Measurements from ENCODE around the gene OR7C2. TPM values are rescaled to one million over a fixed set of nuclear protein-coding genes. Genes with fewer than 3 reads are reported as not detected.

The OR7C2 gene
- total RNA-seq, 1 experiment from 2014 or later, result not detected

GRCh38 chr19:14901675-14902260 lies 39.5 kb upstream of the OR7C2 start:
- Mint-ChIP-seq H3K27me3 (ENCODE audit: low read depth) (no peaks in the 10 kb centered on the region), H3K27ac (no peak overlapping the region), H3K36me3 (ENCODE audit: insufficient read depth in 1 of 3, low read depth in 3 of 3) (peaks cover 0 to 25% (median 0%) of the 10 kb centered on the region in 3 experiments; a peak in 2 of 7 replicates), H3K4me3 (no peak overlapping the region), H3K4me1 (no peaks in the 10 kb centered on the region), H3K9me3 (peaks cover 7 to 97% of the 10 kb centered on the region in 2 experiments)
- no peaks in the 10 kb centered on the region for H3K79me2 ChIP-seq (ENCODE audit: insufficient read depth, low read length)
- no peak overlapping the region for H4K91ac ChIP-seq (ENCODE audit: insufficient read length, low read depth, low read length)
- no peaks in the 10 kb centered on the region for H3K27me3 ChIP-seq (ENCODE audit: insufficient read depth, low read length)
- H3K56ac ChIP-seq (ENCODE audit: insufficient read length, low read depth, low read length), result no peak overlapping the region
- H4K8ac ChIP-seq (replicated peaks; ENCODE audit: insufficient read length, low read depth, low read length), result no peak overlapping the region
- TF ChIP-seq CTCF (conservative IDR thresholded peaks at IDR 0.05), result no peak
- no peak overlapping the region for H3K9ac ChIP-seq (ENCODE audit: extremely low read depth, insufficient read length, low read length)
- no peak overlapping the region for H3K4me2 ChIP-seq (ENCODE audit: insufficient read depth, insufficient read length, low read length)
- H2BK120ac ChIP-seq (ENCODE audit: low read depth, low read length, poor library complexity, severe bottlenecking), result no peak overlapping the region
- no peak overlapping the region for H2BK5ac ChIP-seq (ENCODE audit: insufficient read length, low read length)
- H2AFZ ChIP-seq (ENCODE audit: low read length), result no peak overlapping the region
- no peak overlapping the region for H3K23ac ChIP-seq (ENCODE audit: insufficient read length, low read depth, low read length)
- H3K18ac ChIP-seq (ENCODE audit: insufficient read length, low read depth, low read length), result no peak overlapping the region
- no peak overlapping the region for H2AK5ac ChIP-seq (ENCODE audit: insufficient read length, low read length)
- H3T11ph ChIP-seq (ENCODE audit: low read length), result no peak overlapping the region
- no peak overlapping the region for H3K27ac ChIP-seq (ENCODE audit: insufficient read length, low read depth, low read length)
- H3K4ac ChIP-seq (ENCODE audit: low read depth, low read length), result no peak overlapping the region
- H3K9me3 ChIP-seq (ENCODE audit: control insufficient read depth, low read depth, low read length), result peaks cover 6% of the 10 kb centered on the region
- H4K20me1 ChIP-seq (ENCODE audit: control insufficient read depth, insufficient read depth, insufficient read length), result no peaks in the 10 kb centered on the region
- H3K79me1 ChIP-seq (ENCODE audit: insufficient read depth, low read depth, low read length, poor library complexity, severe bottlenecking), result no peaks in the 10 kb centered on the region
- no peak overlapping the region for H2BK12ac ChIP-seq (ENCODE audit: insufficient read length, low read depth, low read length)
- no peak overlapping the region for H2BK20ac ChIP-seq (ENCODE audit: low read depth, low read length, poor library complexity, severe bottlenecking)
- H3K4me1 ChIP-seq (ENCODE audit: insufficient read depth, low read length), result no peaks in the 10 kb centered on the region
- H2BK15ac ChIP-seq (ENCODE audit: low read depth, low read length), result no peak overlapping the region
- no CpG with 5 or more reads among the region's 2 CpGs for WGBS (ENCODE audit: extremely low coverage, insufficient read length, low lambda C conversion rate)
- DNase-seq, result no peak
- H3K23me2 ChIP-seq (ENCODE audit: insufficient read length, low read depth, low read length, poor library complexity, severe bottlenecking), result no peaks in the 10 kb centered on the region
- no peak overlapping the region for H4K5ac ChIP-seq (ENCODE audit: insufficient read length, low read depth, low read length)
- H3K14ac ChIP-seq (ENCODE audit: insufficient read depth, low read length), result no peak overlapping the region
